WI38 (cell line): ENCODE results near the gene QRFP.
"Not testable (repeated sequence)": the region's sequence is repeated elsewhere in the genome, so short reads cannot be mapped to it uniquely, and the experiment has no call there.

ENCODE experiments used
- H3K4me3 ChIP-seq: 2 replicates; pipeline ENCODE4 v1.5.1; 2011; ENCODE audit warnings: low read depth, mild to moderate bottlenecking, control low read depth, low read length
- CTCF ChIP-seq: IDR thresholded peaks from 2 replicates; pipeline ENCODE4 v1.5.1; 2012; ENCODE audit warnings: low read depth, mild to moderate bottlenecking, control low read depth, low read length

QRFP gene

GRCh38 chr9:130852801-130853200 lies 43.8 kb downstream of the QRFP start:
- H3K4me3 ChIP-seq, result no peak overlapping the region
- no peak for TF ChIP-seq CTCF

- TF ChIP-seq CTCF, result no peak
- H3K4me3 ChIP-seq, result no peak overlapping the region
Observed at GRCh38 chr9:130849356-130849755, 47.3 kb downstream of the QRFP start.

- not testable (repeated sequence) for H3K4me3 ChIP-seq
Observed at GRCh38 chr9:130848514-130848913, 48.1 kb downstream of the QRFP start.

- H3K4me3 ChIP-seq, result peak overlapping the region; percentile 4; the same call in 1 of the 2 replicates
- no peak; the same call in 1 of the 2 replicates for TF ChIP-seq CTCF
Observed at GRCh38 chr9:130847306-130848217, 49.0 kb downstream of the QRFP start.

- peak overlapping the region; percentile 44 for H3K4me3 ChIP-seq
- TF ChIP-seq CTCF, result no peak
Observed at GRCh38 chr9:130846487-130847305, 49.9 kb downstream of the QRFP start.

- H3K4me3 ChIP-seq, result peak overlapping the region; percentile 44
Observed at GRCh38 chr9:130845901-130846481, 50.6 kb downstream of the QRFP start.

More at GRCh38 chr9:130845901-130846481, 50.6 kb downstream of the QRFP start:
- TF ChIP-seq CTCF, result no peak
